ENCODE results near the gene NINJ1.
A peak's percentile ranks its signal among the peaks of the same experiment; 100 is the strongest.

Gene NINJ1

GRCh38 chr9:93099551-93100275 is 34.3 kb downstream of the NINJ1 start:
- DNase-seq: no peak

- DNase-seq: no peak
Observed at GRCh38 chr9:93098236-93098946, 35.7 kb downstream of the NINJ1 start.

GRCh38 chr9:93097511-93098201 is 36.4 kb downstream of the NINJ1 start:
- no peak for DNase-seq

- no peak for DNase-seq
Observed at GRCh38 chr9:93096811-93097382, 37.2 kb downstream of the NINJ1 start.

- DNase-seq: no peak
Observed at GRCh38 chr9:93096131-93096802, 37.8 kb downstream of the NINJ1 start, which contains the start of gene CARD19. TSS of gene CARD19 (plus strand) at chr9:93096217. CDS start at chr9:93096346, 129 bp downstream.

- peak; percentile 75 for DNase-seq
Observed at GRCh38 chr9:93095205-93096130, 38.6 kb downstream of the NINJ1 start.

- no peak for DNase-seq
Observed at GRCh38 chr9:93094658-93095204, 39.3 kb downstream of the NINJ1 start.

GRCh38 chr9:93093877-93094657 is 40.0 kb downstream of the NINJ1 start:
- no peak for DNase-seq

- DNase-seq: no peak
Observed at GRCh38 chr9:93093127-93093876, 40.7 kb downstream of the NINJ1 start.

- DNase-seq: no peak
Observed at GRCh38 chr9:93092251-93092991, 41.6 kb downstream of the NINJ1 start.

- DNase-seq: no peak
Observed at GRCh38 chr9:93091453-93092081, 42.5 kb downstream of the NINJ1 start.

- DNase-seq: no peak
Observed at GRCh38 chr9:93091056-93091452, 43.0 kb downstream of the NINJ1 start.

GRCh38 chr9:93090091-93090655 is 43.9 kb downstream of the NINJ1 start:
- no peak for DNase-seq

GRCh38 chr9:93089481-93089991 is 44.5 kb downstream of the NINJ1 start:
- DNase-seq: no peak

- DNase-seq: no peak
Observed at GRCh38 chr9:93089024-93089423, 45.0 kb downstream of the NINJ1 start.

GRCh38 chr9:93088656-93089015 is 45.4 kb downstream of the NINJ1 start:
- no peak for DNase-seq

GRCh38 chr9:93087971-93088655 is 45.9 kb downstream of the NINJ1 start:
- DNase-seq: no peak

All from NCI-H2081 treated with DMSO at 0.1 percent for 48 hours (cell line).